Mesendoderm (in vitro differentiated cells): ENCODE results near the gene C21orf58.

ENCODE experiments used
- DNase-seq: peaks from one replicate; pipeline ENCODE4 v3.0.0; 2013
- H2AK5ac ChIP-seq: 2 replicates; pipeline ENCODE4 v1.6.1; 2013; ENCODE audit warnings: low read length, inconsistent platforms
- H2BK120ac ChIP-seq: 2 replicates; pipeline ENCODE4 v1.6.1; 2013; ENCODE audit warnings: low read depth, mild to moderate bottlenecking, low read length, moderate library complexity, mixed read lengths
- H2BK15ac ChIP-seq: replicated peaks from 2 replicates; pipeline ENCODE4 v1.6.1; 2013; ENCODE audit warnings: low read depth, mild to moderate bottlenecking, moderate library complexity
- H2BK5ac ChIP-seq: 2 replicates; pipeline ENCODE4 v1.6.1; 2013; ENCODE audit warnings: low read length, inconsistent platforms
- H3K18ac ChIP-seq: 2 replicates; pipeline ENCODE4 v1.6.1; 2013; ENCODE audit warnings: mild to moderate bottlenecking, low read length, mixed read lengths
- H3K23ac ChIP-seq: one replicate; pipeline ENCODE4 v1.6.1; 2013; ENCODE audit warnings: low read length
- H3K27ac ChIP-seq: 2 replicates; pipeline ENCODE4 v1.5.1; 2013; ENCODE audit warnings: low read depth, mild to moderate bottlenecking, inconsistent platforms, low read length, moderate library complexity
- H3K27me3 ChIP-seq: 2 replicates; pipeline ENCODE4 v1.6.1; 2013; ENCODE audit warnings: low read length, control low read depth, mild to moderate bottlenecking, inconsistent platforms; ENCODE audit not compliant: insufficient read depth, poor library complexity
- H3K36me3 ChIP-seq: 2 replicates; pipeline ENCODE4 v1.6.1; 2013; ENCODE audit warnings: low read length, inconsistent platforms; ENCODE audit not compliant: control insufficient read depth, insufficient read depth
- H3K4ac ChIP-seq: one replicate; pipeline ENCODE4 v1.6.1; 2013; ENCODE audit warnings: low read depth, mild to moderate bottlenecking, low read length, moderate library complexity
- H3K4me1 ChIP-seq: 2 replicates; pipeline ENCODE4 v1.6.1; 2013; ENCODE audit warnings: low read depth, low read length, inconsistent platforms; ENCODE audit not compliant: control insufficient read depth
- H3K4me2 ChIP-seq: 2 replicates; pipeline ENCODE4 v1.6.1; 2013; ENCODE audit warnings: low read length
- H3K4me3 ChIP-seq: 2 replicates; pipeline ENCODE4 v1.5.1; 2013; ENCODE audit warnings: mild to moderate bottlenecking, low read length
- H3K56ac ChIP-seq: one replicate; pipeline ENCODE4 v1.6.1; 2013; ENCODE audit warnings: low read length
- H3K79me1 ChIP-seq: 2 replicates; pipeline ENCODE4 v1.6.1; 2013; ENCODE audit warnings: low read length, inconsistent platforms
- H3K79me2 ChIP-seq: 2 replicates; pipeline ENCODE4 v1.6.1; 2013; ENCODE audit warnings: mild to moderate bottlenecking, low read length; ENCODE audit not compliant: control insufficient read depth, insufficient read depth
- H3K9ac ChIP-seq: 2 replicates; pipeline ENCODE4 v1.6.1; 2013; ENCODE audit warnings: low read length, inconsistent platforms
- H4K5ac ChIP-seq: one replicate; pipeline ENCODE4 v1.6.1; 2013; ENCODE audit warnings: low read length
- H4K8ac ChIP-seq: one replicate; pipeline ENCODE4 v1.6.1; 2013; ENCODE audit warnings: low read depth, mild to moderate bottlenecking, control low read depth, low read length, moderate library complexity
- WGBS: extraction: QIAGEN DNeasy Blood & Tissue Kit; methylation state at CpG from one replicate; pipeline ENCODE4 v1.1.7; 2013; ENCODE audit warnings: low lambda C conversion rate, missing lambda C conversion rate; ENCODE audit not compliant: insufficient coverage; ENCODE audit errors: extremely low coverage; 5-methylcytosine and 5-hydroxymethylcytosine counted together

C21orf58 gene

DNA sequence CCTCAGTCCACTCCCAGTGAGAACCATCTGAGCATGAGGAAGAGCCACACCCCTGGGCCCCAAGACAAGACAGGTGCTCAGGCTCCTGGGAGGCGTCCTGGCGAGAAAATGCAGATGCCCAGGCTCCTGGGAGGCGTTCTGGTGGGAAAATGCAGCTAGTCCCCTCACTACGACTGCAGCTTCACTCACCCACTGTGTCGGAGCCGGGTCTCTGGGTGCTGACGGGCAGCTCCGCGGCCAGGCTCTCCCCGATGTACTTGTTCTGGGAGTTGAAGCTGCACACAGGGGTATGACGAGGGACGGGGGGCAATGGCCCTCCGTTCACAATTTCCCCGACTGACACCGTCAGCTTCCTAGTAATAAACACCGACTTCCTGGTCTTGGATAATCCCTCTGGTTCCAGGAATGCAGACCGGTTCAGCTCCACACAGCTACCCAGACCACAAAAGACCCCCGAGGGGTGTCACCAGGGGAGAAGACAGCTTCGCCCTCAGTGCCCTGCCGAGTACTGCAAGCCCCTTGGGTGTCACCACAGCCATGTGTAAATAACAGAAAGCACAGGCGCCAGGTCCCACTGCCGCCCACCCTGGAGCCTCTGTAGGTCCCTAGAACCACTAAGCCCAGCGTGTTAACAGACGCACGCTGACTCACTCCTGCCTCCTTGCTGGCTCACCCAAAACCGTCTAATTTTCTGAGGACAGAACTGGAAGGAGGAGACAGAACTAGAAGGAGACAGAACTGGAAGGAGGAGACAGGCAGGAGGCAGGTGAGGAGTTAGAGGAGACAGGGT lies 57.7 kb downstream of the C21orf58 start:
- H3K23ac ChIP-seq, result no peak overlapping the region
- H2BK5ac ChIP-seq, result no peak overlapping the region
- no peaks in the 10 kb centered on the region for H3K79me2 ChIP-seq
- no peak overlapping the region for H4K5ac ChIP-seq
- DNase-seq, result no peak
- H2BK15ac ChIP-seq, result no peak overlapping the region
- H3K4me3 ChIP-seq, result no peak overlapping the region
- no peak overlapping the region for H2BK120ac ChIP-seq
- no peak overlapping the region for H3K4me2 ChIP-seq
- no peaks in the 10 kb centered on the region for H3K27me3 ChIP-seq
- no peak overlapping the region for H3K27ac ChIP-seq
- H3K9ac ChIP-seq, result no peak overlapping the region
- H3K79me1 ChIP-seq, result no peaks in the 10 kb centered on the region
- no peak overlapping the region for H4K8ac ChIP-seq
- no peak overlapping the region for H3K56ac ChIP-seq
- H3K4me1 ChIP-seq, result no peaks in the 10 kb centered on the region
- H2AK5ac ChIP-seq, result no peak overlapping the region
- peaks cover 31% of the 10 kb centered on the region for H3K36me3 ChIP-seq
- no CpG with 5 or more reads among the region's 26 CpGs for WGBS
- no peak overlapping the region for H3K4ac ChIP-seq
- no peak overlapping the region for H3K18ac ChIP-seq

DNA sequence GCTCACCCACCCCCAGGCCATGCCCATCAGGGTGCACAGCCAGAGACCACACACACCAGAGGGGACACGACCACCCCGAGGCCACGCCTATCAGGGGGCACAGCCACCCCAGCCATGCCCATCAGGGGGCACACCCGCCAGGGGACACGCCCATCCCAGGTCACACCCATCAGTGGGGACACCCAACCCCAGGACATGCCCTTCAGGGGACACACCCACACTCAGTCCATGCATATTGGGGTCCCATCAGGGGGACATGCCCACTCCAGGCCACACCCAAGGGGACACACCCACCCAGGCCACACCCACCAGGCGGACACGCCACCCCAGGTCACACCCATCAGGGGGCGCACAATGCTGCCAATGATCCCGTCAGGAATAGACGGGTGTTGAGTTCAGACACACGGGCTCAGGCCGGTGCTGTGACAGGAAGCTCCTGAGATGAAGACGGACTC lies 59.0 kb downstream of the C21orf58 start:
- Histone ChIP-seq H3K4ac (no peak overlapping the region), H4K5ac (no peak overlapping the region), H3K9ac (no peak overlapping the region), H3K27ac (no peak overlapping the region), H3K56ac (no peak overlapping the region), H3K4me3 (no peak overlapping the region), H3K4me1 (no peaks in the 10 kb centered on the region), H3K4me2 (no peak overlapping the region), H3K18ac (no peak overlapping the region), H2BK15ac (no peak overlapping the region), H3K27me3 (no peaks in the 10 kb centered on the region), H4K8ac (no peak overlapping the region), H2AK5ac (no peak overlapping the region), H2BK120ac (no peak overlapping the region), H3K79me1 (no peaks in the 10 kb centered on the region), H3K36me3 (peaks cover 29% of the 10 kb centered on the region), H3K23ac (no peak overlapping the region), H3K79me2 (no peaks in the 10 kb centered on the region), H2BK5ac (no peak overlapping the region)
- WGBS, result no CpG with 5 or more reads among the region's 13 CpGs
- DNase-seq, result no peak

DNA sequence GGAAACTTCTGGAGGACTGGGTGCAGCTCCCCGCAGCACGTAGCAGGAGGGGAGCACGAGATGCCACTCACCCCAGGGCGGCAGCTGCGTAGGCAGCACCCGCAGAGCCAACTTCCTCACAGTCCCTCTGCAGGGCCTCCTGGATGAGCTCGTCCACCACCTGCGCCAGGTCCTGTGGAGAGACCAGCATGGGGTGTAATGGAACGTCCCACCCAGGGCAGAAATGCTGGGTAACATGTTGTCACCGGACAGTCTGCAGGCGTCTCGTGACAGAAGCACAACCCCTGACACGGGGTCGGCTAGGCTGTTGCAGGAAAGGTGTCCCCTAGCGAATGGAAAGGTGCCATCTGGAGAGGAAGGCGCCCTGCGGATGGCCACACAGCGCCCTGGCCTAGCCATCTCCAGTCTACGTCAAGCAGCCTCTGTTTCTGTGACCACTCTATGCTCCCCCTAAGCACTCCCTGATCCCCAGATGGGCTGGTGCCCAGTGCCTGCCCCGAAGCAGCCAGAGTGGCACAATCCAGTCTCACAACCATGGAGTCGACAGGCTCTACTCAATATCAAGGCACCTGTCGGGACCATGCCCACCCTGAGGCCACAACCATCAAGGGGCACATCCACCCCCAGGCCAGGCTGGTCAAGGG lies 59.5 kb downstream of the C21orf58 start:
- H3K56ac ChIP-seq, result no peak overlapping the region
- H3K4me2 ChIP-seq, result no peak overlapping the region
- no peaks in the 10 kb centered on the region for H3K27me3 ChIP-seq
- no peaks in the 10 kb centered on the region for H3K4me1 ChIP-seq
- H3K79me2 ChIP-seq, result no peaks in the 10 kb centered on the region
- H4K5ac ChIP-seq, result no peak overlapping the region
- H3K4me3 ChIP-seq, result no peak overlapping the region
- no peak overlapping the region for H3K27ac ChIP-seq
- WGBS, result no CpG with 5 or more reads among the region's 22 CpGs
- no peak overlapping the region for H2BK120ac ChIP-seq
- H2BK5ac ChIP-seq, result no peak overlapping the region
- H3K4ac ChIP-seq, result no peak overlapping the region
- H3K18ac ChIP-seq, result no peak overlapping the region
- no peaks in the 10 kb centered on the region for H3K79me1 ChIP-seq
- H2AK5ac ChIP-seq, result no peak overlapping the region
- peaks cover 26% of the 10 kb centered on the region for H3K36me3 ChIP-seq
- no peak for DNase-seq
- no peak overlapping the region for H2BK15ac ChIP-seq
- no peak overlapping the region for H4K8ac ChIP-seq
- no peak overlapping the region for H3K23ac ChIP-seq
- H3K9ac ChIP-seq, result no peak overlapping the region

DNA sequence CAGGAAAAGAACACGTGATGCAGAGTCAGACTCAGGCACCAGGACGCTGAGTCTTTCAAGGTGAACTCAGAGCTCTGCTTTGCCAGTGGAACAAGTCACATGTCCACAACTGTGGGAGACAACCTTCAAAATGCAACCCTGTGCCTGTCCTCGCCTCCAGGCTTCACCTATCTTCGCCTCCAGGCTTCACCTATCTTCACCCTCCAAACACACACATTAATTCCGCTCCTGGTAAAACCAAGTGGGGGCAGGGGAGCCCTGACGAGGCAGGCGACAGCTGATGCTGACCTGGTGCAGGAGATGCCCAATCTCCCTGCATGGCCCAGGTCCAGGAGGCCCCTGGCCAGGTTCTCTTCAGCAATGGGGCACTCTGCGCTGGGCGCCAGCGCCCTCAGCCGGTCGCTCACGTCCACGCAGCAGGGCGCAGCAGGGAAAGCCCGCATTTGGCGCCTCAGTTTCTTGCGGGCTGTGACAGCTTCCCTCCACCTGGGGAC lies 67.1 kb downstream of the C21orf58 start:
- H3K27ac ChIP-seq, result no peak overlapping the region
- no peak overlapping the region for H3K18ac ChIP-seq
- H3K23ac ChIP-seq, result no peak overlapping the region
- no peaks in the 10 kb centered on the region for H3K4me1 ChIP-seq
- H3K4ac ChIP-seq, result no peak overlapping the region
- DNase-seq, result no peak
- WGBS, result no CpG with 5 or more reads among the region's 18 CpGs
- no peak overlapping the region for H2BK5ac ChIP-seq
- H3K56ac ChIP-seq, result no peak overlapping the region
- no peak overlapping the region for H2BK15ac ChIP-seq
- H3K4me3 ChIP-seq, result no peak overlapping the region
- H4K8ac ChIP-seq, result no peak overlapping the region
- no peak overlapping the region for H2AK5ac ChIP-seq
- no peak overlapping the region for H3K4me2 ChIP-seq
- H4K5ac ChIP-seq, result no peak overlapping the region
- no peaks in the 10 kb centered on the region for H3K79me2 ChIP-seq
- H3K27me3 ChIP-seq, result no peaks in the 10 kb centered on the region
- H3K79me1 ChIP-seq, result no peaks in the 10 kb centered on the region
- H3K9ac ChIP-seq, result no peak overlapping the region
- peaks cover 26% of the 10 kb centered on the region for H3K36me3 ChIP-seq
- H2BK120ac ChIP-seq, result no peak overlapping the region

DNA sequence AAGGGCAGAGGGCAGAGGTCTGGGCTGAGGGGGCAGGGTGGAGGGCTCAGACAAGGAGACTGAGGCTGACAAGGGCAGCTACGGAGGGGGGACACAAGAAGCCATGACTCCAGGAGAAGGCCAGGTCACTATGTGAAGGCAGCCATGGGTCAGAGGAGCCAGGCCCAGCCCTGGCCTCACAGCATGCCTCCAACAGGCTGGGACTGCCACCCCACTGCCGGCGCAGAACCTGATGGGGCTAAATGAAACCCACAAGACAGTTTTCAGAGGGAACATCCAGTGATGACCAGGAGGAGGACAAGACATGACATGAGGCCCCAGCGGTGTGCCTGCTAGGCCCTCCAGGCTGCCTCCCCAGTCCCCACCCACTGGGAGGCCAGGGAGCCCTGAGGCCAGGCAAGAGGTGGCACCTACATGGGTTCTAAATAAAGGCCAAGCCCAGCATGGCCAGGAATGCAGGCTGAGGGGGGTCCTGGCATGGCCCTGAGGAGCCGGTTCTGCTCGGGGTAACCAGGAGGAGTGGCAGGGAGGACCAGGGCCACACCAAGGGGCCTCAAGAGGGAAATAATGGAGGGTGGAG lies 67.8 kb downstream of the C21orf58 start:
- Histone ChIP-seq H2AK5ac (no peak overlapping the region), H3K4me2 (no peak overlapping the region), H3K79me2 (no peaks in the 10 kb centered on the region), H3K27ac (no peak overlapping the region), H3K4ac (no peak overlapping the region), H2BK15ac (no peak overlapping the region), H3K4me1 (no peaks in the 10 kb centered on the region), H2BK5ac (no peak overlapping the region), H3K9ac (no peak overlapping the region), H3K4me3 (no peak overlapping the region), H3K79me1 (no peaks in the 10 kb centered on the region), H4K8ac (no peak overlapping the region), H3K23ac (no peak overlapping the region), H2BK120ac (no peak overlapping the region), H3K27me3 (no peaks in the 10 kb centered on the region), H3K36me3 (peaks cover 24% of the 10 kb centered on the region), H3K18ac (no peak overlapping the region), H4K5ac (no peak overlapping the region), H3K56ac (no peak overlapping the region)
- WGBS, result no CpG with 5 or more reads among the region's 6 CpGs
- DNase-seq, result no peak
